ENCODE results near the gene UBLCP1.
"Not testable (repeated sequence)": the region's sequence is repeated elsewhere in the genome, so short reads cannot be mapped to it uniquely, and the experiment has no call there.

Gene UBLCP1

GRCh38 chr5:159262859-159263568 is at the start of gene UBLCP1:
Gene UBLCP1 (plus strand): TSS chr5:159263290. CDS start chr5:159268916, 5,626 bp downstream.
- DNase-seq, result peak; percentile 92

GRCh38 chr5:159214486-159215271 is 48.4 kb upstream of the UBLCP1 start:
- DNase-seq, result no peak

- DNase-seq, result no peak
Observed at GRCh38 chr5:159215886-159216285, 47.2 kb upstream of the UBLCP1 start.

- no peak for DNase-seq
Observed at GRCh38 chr5:159216454-159216853, 46.6 kb upstream of the UBLCP1 start.

GRCh38 chr5:159217236-159217635 is 45.9 kb upstream of the UBLCP1 start:
- DNase-seq, result no peak

GRCh38 chr5:159218595-159219023 is 44.5 kb upstream of the UBLCP1 start:
- no peak for DNase-seq

GRCh38 chr5:159220206-159220605 is 42.9 kb upstream of the UBLCP1 start:
- DNase-seq, result no peak

GRCh38 chr5:159223469-159223868 is 39.6 kb upstream of the UBLCP1 start:
- DNase-seq, result no peak

- no peak for DNase-seq
Observed at GRCh38 chr5:159224471-159224870, 38.6 kb upstream of the UBLCP1 start.

GRCh38 chr5:159226451-159226850 is 36.6 kb upstream of the UBLCP1 start:
- DNase-seq, result no peak

- no peak for DNase-seq
Observed at GRCh38 chr5:159227452-159227851, 35.6 kb upstream of the UBLCP1 start.

GRCh38 chr5:159228097-159228496 is 35.0 kb upstream of the UBLCP1 start:
- DNase-seq, result not testable (repeated sequence)

GRCh38 chr5:159230657-159231056 is 32.4 kb upstream of the UBLCP1 start:
- no peak for DNase-seq

GRCh38 chr5:159231167-159231566 is 31.9 kb upstream of the UBLCP1 start:
- DNase-seq, result no peak

- not testable (repeated sequence) for DNase-seq
Observed at GRCh38 chr5:159235871-159236520, 27.1 kb upstream of the UBLCP1 start.

- DNase-seq, result no peak
Observed at GRCh38 chr5:159240301-159240870, 22.7 kb upstream of the UBLCP1 start.

GRCh38 chr5:159241946-159242552 is 21.0 kb upstream of the UBLCP1 start:
- no peak for DNase-seq

GRCh38 chr5:159242656-159243055 is 20.4 kb upstream of the UBLCP1 start:
- no peak for DNase-seq

- DNase-seq, result no peak
Observed at GRCh38 chr5:159243385-159243784, 19.7 kb upstream of the UBLCP1 start.

GRCh38 chr5:159244163-159244562 is 18.9 kb upstream of the UBLCP1 start:
- DNase-seq, result no peak

GRCh38 chr5:159244890-159245289 is 18.2 kb upstream of the UBLCP1 start:
- DNase-seq, result no peak

GRCh38 chr5:159249158-159249557 is 13.9 kb upstream of the UBLCP1 start:
- no peak for DNase-seq

- DNase-seq, result no peak
Observed at GRCh38 chr5:159252195-159252594, 10.9 kb upstream of the UBLCP1 start.
